Esophagus squamous epithelium (tissue), 4 donors: ENCODE results near the gene HECTD4.

Experiments
- POLR2A ChIP-seq, 4 donors: fragments of 450-650 bp; IDR thresholded peaks; one replicate each; pipeline ENCODE4 v1.6.1; 2017; ENCODE audit warnings: antibody characterized with exemption in 4 of 4, mild to moderate bottlenecking in 4 of 4, moderate library complexity in 3 of 4
- TF ChIP-seq, protein P1 (sequence below), 6 experiments: fragments of 450-650 bp in 4 of 6; fragments of 200-600 bp in 2 of 6; sonication (generic) in 2 of 6; IDR thresholded peaks; one replicate each; pipeline ENCODE4 v1.5.1; 2016 to 2019; ENCODE audit warnings: antibody characterized with exemption in 6 of 6, mild to moderate bottlenecking in 4 of 6, moderate library complexity in 4 of 6

DNA sequence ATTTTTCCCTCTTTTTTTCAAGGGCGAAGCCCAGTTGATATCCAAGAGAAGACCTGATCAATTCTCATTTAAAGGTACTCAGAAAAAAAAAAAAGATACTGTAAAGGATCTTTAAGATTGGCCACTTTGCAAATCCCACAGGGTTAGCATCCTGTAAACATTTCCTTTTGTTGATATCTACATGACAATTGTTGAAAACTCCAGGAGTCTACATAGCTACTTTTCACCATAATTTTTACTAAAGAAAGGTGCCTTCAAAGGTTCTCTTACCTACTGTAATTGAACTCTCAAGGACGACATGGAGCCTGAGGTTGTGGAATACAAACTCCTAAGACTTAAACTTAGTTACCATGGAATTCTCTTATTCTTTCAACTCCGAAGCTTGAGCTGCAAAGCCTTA lies 125.5 kb downstream of the HECTD4 start:
- TF ChIP-seq, protein P1, sequence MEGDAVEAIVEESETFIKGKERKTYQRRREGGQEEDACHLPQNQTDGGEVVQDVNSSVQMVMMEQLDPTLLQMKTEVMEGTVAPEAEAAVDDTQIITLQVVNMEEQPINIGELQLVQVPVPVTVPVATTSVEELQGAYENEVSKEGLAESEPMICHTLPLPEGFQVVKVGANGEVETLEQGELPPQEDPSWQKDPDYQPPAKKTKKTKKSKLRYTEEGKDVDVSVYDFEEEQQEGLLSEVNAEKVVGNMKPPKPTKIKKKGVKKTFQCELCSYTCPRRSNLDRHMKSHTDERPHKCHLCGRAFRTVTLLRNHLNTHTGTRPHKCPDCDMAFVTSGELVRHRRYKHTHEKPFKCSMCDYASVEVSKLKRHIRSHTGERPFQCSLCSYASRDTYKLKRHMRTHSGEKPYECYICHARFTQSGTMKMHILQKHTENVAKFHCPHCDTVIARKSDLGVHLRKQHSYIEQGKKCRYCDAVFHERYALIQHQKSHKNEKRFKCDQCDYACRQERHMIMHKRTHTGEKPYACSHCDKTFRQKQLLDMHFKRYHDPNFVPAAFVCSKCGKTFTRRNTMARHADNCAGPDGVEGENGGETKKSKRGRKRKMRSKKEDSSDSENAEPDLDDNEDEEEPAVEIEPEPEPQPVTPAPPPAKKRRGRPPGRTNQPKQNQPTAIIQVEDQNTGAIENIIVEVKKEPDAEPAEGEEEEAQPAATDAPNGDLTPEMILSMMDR (IDR thresholded peaks at IDR 0.05) = no peak
- no peak for TF ChIP-seq POLR2A (IDR thresholded peaks at IDR 0.05)
